Measurements from ENCODE around the gene NR5A2. TPM values are rescaled to one million over a fixed set of nuclear protein-coding genes. Genes with fewer than 3 reads are reported as not detected.

NR5A2 gene
- total RNA-seq, 1 donor from 2014 or later, result 0.31 TPM

GRCh38 chr1:200036619-200037270, 9.2 kb downstream of the NR5A2 start:
- DNase-seq, result no peak

- DNase-seq, result no peak
Observed at GRCh38 chr1:200037501-200037900, 10.0 kb downstream of the NR5A2 start.

DNA sequence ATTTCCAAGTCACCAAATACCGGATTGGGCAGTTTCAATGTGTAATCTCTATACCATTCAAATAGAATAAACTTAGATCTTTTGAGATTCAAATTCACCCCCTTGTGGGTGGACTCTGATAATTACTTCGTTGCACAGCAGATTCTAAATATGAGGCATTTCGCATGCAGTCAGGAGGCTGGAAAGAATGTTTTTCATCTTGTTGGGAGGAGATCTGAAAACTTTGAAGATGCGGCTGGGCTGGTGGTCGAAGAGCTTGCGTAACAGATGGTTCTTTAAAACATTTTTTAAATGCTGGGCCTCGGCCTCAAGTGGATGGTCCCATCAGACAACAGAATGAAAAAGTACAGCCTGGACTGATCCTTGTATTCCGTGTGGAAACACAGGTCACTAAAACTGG, 10.4 kb downstream of the NR5A2 start:
- no peak for DNase-seq

- no peak for DNase-seq
Observed at GRCh38 chr1:200038325-200038980, 10.9 kb downstream of the NR5A2 start.

DNA sequence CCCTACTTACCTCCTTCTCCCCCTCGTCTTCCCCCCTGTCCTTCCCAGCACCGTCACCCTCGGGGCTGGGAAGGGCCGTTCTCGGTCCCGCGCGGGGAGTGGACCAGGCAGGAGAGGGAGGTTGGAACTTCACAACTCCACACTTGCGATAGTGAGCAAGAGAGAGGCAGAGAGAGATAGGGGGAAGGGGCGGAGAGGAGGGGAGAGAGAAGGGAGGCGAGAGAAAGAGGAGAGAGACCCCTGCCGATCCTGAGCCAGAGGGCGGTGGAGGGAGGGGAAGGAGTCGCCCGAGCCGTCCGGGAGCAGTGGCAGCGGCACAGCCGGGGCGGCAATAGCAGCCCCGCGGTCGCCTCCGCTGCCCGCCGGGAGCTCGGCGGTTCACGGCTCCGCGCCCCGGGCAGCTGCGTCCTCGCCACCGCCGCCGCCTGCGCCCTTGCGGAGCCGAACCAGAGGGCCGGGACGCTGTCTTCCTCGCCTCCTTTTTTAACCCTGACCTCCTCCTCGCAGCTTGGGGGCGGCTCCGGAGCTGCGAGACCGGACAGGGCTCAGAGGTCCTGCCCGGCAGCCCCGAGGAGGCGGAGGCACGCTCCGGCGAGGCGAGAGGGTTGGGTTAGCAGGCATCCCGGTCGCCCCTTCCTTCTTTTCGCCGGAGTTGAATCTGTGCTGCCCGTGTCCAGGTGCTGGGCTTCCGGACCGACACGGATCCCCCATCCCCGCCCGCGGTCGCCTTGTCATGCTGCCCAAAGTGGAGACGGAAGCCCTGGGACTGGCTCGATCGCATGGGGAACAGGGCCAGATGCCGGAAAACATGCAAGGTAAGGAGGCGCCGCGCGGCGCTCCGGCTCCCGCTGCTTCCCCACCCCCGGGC, 11.7 kb downstream of the NR5A2 start:
- DNase-seq, result no peak

DNA sequence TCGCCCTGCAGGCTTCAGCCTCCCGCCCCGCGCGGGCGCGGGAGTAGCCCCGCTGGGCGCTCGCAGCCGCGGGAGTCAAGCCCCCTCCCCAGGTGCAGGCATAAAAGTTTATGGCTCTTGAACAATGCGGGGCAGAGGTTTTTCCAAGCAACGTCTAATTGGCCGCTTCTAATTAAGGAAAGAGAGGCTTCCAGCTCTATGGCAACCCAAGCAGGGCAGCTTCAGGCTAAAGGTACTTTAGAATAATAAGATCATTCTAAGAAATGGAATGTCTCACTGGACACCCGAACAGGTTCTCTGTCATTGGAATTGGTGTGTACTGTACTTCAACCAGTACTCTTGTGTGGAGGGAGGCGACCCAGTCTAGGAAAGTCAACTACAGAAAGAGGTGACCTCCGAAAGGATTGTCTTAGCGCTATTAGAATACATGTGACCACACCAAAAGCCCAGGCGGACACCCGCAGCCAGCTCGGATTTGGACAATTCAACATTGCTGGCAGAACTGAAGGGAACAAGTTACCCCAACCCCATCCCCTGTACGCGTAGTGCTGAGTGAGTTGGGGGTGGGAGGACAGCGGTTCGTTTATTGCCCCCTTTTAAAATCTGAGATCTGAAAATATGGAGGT, 12.5 kb downstream of the NR5A2 start:
- no peak for DNase-seq

DNA sequence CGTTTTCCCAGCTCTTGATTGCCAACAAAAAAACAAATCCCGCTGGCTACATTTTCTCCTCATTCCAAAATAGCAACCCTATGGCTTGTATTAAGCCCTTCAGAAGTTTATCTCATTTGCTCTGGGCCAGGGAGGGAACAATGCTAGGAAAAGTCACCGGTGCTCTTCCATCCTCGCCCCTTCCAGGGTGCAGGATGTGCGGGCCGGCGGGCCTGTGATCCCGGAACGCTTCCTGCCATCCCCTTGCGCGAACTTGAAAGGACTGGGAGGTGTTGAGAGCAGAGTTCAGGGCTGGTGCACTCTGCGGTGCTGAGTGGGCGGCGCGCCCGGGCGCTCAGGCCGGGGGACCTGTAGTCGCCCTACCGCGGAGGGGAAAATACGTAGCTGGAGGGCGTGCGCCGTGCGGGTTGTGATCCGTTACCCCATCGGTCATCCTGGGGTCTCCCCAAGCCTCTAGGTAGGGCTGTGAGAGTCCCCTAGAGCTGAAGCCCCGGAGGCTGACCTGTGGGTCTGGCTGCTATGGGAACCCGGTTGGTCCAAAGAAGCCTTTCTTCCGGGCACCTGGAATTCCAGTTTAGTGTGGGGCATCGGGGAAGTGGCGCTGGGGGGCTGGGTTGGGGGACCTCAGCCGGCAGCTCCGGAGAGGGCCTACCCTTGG, 13.1 kb downstream of the NR5A2 start:
- DNase-seq, result no peak

GRCh38 chr1:200041337-200042118, 14.0 kb downstream of the NR5A2 start:
- no peak for DNase-seq

GRCh38 chr1:200042119-200042551, 14.6 kb downstream of the NR5A2 start:
- DNase-seq, result no peak

DNA sequence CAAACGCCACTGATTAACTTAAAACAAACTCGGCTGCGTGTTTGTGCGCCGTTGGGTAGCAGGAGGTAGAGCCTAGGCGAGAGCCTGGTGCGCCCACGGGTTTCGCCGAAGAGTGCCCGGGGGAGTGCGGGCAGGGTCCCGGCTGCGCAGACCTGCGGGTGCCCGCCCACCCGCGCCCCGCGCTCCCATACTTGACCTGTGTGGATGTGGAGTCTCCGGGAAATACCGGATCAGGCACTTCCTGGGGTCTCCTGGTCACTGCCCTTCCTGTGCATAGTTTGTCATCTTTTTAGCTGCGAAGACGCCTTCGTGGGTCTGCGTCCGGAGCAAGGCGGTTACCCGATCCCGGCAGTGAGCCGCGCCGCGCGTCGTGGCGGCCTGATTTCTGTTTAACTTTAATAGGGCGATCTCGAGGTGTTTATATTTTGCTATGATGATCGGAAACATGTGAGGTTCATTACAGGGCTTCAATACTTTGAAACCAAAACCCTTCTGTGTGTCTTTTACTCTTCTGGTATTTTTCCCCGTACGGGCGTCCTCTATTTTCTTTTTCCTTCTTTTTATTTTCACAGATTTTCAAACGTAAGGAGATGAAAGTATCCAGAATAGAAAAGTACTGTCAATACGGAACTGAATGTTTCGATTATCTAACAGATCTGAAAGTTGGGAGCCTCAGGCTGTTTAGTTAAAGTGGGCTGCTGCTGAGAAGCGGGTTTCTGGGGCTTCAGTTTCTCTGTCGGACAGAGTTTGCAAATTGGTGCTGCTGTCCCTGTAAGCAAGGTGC, 15.2 kb downstream of the NR5A2 start:
- DNase-seq, result no peak

GRCh38 chr1:200043336-200043668, 15.8 kb downstream of the NR5A2 start:
- DNase-seq, result no peak

- no peak for DNase-seq
Observed at GRCh38 chr1:200046115-200046514, 18.6 kb downstream of the NR5A2 start.

- DNase-seq, result no peak
Observed at GRCh38 chr1:200048244-200048643, 20.7 kb downstream of the NR5A2 start.

DNA sequence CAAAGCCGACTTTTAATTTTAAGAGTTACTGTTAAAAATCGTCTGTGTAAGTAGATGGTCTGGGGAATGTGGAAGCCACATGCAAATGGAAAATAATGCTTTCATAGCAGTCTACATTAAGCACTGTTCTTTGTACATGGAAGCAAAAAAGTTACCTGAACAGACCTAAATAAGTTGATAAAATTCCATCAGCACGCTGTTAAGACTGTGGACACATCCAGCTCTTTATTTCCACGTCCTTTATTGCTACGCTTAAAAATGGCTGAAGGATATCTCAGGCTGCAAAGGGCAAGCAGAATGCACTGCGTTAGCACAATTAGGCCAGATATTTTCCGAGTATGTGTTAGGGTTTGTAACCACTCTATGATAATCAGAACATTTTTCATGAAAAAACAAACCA, 22.3 kb downstream of the NR5A2 start:
- DNase-seq, result no peak

DNA sequence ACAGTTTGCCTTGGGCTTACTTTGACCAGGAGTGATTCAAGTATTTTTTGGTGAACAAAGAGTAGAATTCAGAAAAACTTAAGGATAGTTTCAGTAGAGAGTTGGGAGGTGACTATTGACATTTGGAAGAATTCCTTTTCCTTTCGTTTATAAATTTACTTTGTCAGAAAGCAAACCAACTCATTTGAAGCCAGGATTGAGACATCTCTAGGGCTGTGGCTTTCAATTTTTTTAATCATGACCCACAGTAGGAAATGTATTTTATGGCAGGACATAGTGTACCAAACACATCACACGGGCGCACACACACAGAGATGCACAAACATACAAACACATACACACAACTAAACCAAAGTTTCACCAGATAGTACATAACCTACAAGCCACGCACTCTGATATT, 24.1 kb downstream of the NR5A2 start:
- no peak for DNase-seq

DNA sequence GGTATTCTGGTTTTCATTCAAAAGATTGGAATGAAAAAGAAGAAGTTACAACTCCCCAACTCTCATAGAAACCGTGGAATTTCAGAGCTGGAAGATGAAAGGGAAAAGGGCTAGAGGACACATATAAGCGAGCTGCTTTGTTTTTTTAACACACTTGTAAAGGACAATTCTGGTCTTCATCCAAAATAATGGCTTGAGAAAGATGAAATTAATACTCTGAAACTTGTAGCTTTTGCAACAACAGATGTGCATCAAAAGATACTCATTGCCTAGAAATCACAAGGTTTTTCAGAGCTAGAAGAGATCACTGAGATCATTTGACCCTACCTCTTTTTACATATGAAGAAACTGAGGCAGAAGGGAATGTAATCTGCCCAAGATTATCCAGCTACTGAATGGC, 25.6 kb downstream of the NR5A2 start:
- no peak for DNase-seq

DNA sequence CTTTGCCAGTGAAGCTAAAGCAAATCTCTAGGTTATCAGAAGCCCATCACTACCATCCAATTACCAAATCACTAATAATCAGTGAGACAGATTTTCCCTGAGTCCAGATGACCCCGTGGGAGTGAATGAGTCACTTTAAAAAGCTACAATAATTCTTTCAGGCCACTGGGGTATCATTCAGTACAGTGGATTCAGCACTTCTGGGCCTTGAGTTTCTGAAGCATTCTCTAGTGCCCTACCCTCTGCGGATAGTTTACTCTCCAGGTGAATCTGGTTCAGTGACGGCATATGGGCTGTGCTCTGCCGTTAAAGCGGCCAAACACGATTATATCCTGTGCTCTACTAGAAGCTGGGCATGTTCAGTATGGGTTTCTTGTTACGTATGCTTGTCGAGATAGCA, 26.1 kb downstream of the NR5A2 start:
- DNase-seq, result no peak

GRCh38 chr1:200058341-200058740, 30.8 kb downstream of the NR5A2 start:
- no peak for DNase-seq

- no peak for DNase-seq
Observed at GRCh38 chr1:200062143-200062542, 34.6 kb downstream of the NR5A2 start.

DNA sequence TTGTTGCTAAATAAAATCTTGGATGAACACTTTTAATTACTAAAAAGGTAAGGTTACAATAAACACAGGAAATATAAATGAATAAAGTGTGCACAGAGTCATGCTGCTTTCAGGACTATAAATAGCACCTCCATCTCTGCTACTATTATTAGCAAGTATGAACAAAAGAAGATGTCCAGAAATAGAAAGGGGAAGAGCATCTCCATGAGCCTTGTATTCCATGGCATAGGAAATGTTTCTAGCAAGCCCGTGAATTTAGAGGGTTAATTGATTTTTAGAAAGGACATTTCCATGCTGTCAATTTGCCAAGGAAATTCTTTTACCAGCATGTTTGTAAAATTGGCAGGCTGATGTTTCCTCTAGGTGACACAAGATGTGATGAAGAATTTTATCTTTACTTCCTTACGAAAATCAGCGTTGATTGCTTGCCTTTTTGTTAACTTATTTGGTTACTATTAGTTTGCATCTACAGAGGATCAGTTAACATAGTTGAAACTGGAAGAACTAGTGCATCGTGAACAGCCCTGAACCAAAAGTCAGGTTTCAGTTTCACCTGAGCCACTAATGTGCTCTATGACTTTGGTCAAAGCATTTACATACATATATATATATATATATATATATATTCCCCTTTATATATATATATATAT, 45.3 kb downstream of the NR5A2 start:
- DNase-seq, result no peak

Measured in occipital lobe (tissue), 2 donors.